HG02943 (cell line): ENCODE measurements around the gene CDK6.

Source experiments
- ATAC-seq: cut with Tn5 transposase; IDR thresholded peaks from one replicate; pipeline ENCODE4 v1.9.1; 2021; ENCODE audit warnings: mild to moderate bottlenecking, low read depth, moderate library complexity; ENCODE audit not compliant: unreplicated experiment

The CDK6 gene

DNA sequence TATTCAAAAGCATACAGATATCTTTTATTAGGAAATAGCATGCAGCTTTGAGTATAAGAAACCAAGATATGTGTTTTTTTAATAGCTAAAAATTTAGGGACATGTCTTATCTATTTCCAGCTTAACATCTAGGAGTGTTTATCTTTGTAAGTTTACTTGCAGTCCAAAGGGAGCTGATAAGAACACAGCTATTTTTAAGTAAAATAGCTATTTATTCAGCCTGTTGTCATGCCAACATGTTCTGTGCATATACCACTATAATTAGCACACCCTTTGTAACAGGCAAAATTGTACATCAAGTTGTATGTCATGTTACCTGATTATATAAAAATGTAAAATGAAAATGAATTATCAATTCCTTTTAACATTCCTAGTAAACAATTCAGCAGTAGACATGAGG is 275.8 kb downstream of the CDK6 start:
- ATAC-seq = no peak

GRCh38 chr7:92557808-92558362 is 278.5 kb downstream of the CDK6 start:
- no peak for ATAC-seq

GRCh38 chr7:92557249-92557648 is 279.1 kb downstream of the CDK6 start:
- ATAC-seq = no peak
